H9 (cell line): ENCODE results near the gene HS3ST6. TPM values are rescaled to one million over a fixed set of nuclear protein-coding genes. Genes with fewer than 3 reads are reported as not detected.

Experiments
- DNase-seq: peaks from one replicate; pipeline ENCODE4 v3.0.0-alpha.2; 2017
- H2AFZ ChIP-seq: one replicate; pipeline ENCODE4 v1.6.1; 2013; ENCODE audit warnings: mild to moderate bottlenecking, low read length, control low read depth, moderate library complexity
- H2AK5ac ChIP-seq: 2 replicates; pipeline ENCODE4 v1.6.1; 2013; ENCODE audit warnings: low read length, control low read depth, mixed read lengths; ENCODE audit not compliant: insufficient read length
- H2BK120ac ChIP-seq: one replicate; pipeline ENCODE4 v1.6.1; 2013; ENCODE audit warnings: low read depth, mild to moderate bottlenecking, low read length, control low read depth, inconsistent platforms; ENCODE audit not compliant: poor library complexity, severe bottlenecking
- H2BK12ac ChIP-seq: 2 replicates; pipeline ENCODE4 v1.6.1; 2013; ENCODE audit warnings: low read length, control low read depth, mixed read lengths, low read depth; ENCODE audit not compliant: insufficient read length
- H2BK15ac ChIP-seq: 2 replicates; pipeline ENCODE4 v1.6.1; 2013; ENCODE audit warnings: low read depth, low read length, control low read depth
- H2BK20ac ChIP-seq: one replicate; pipeline ENCODE4 v1.6.1; 2013; ENCODE audit warnings: low read depth, mild to moderate bottlenecking, low read length, control low read depth, inconsistent platforms; ENCODE audit not compliant: poor library complexity, severe bottlenecking
- H2BK5ac ChIP-seq: 2 replicates; pipeline ENCODE4 v1.6.1; 2013; ENCODE audit warnings: low read length, control low read depth, mixed read lengths; ENCODE audit not compliant: insufficient read length
- H3K14ac ChIP-seq: 2 replicates; pipeline ENCODE4 v1.6.1; 2013; ENCODE audit warnings: low read length, control low read depth; ENCODE audit not compliant: insufficient read depth
- H3K18ac ChIP-seq: 2 replicates; pipeline ENCODE4 v1.6.1; 2013; ENCODE audit warnings: low read depth, mild to moderate bottlenecking, mixed read lengths, low read length, control low read depth; ENCODE audit not compliant: insufficient read length
- H3K23ac ChIP-seq: 2 replicates; pipeline ENCODE4 v1.6.1; 2013; ENCODE audit warnings: low read length, control low read depth, mixed read lengths, low read depth; ENCODE audit not compliant: insufficient read length
- H3K23me2 ChIP-seq: 2 replicates; pipeline ENCODE4 v1.6.1; 2013; ENCODE audit warnings: low read depth, mild to moderate bottlenecking, mixed read lengths, low read length, control low read depth; ENCODE audit not compliant: insufficient read length, poor library complexity, severe bottlenecking
- H3K27ac ChIP-seq: 2 replicates; pipeline ENCODE4 v1.5.1; 2013; ENCODE audit warnings: low read length, control low read depth, mixed read lengths, low read depth; ENCODE audit not compliant: insufficient read length
- H3K27me3 ChIP-seq: 2 replicates; pipeline ENCODE4 v1.6.1; 2013; ENCODE audit warnings: low read length, control low read depth, inconsistent platforms; ENCODE audit not compliant: insufficient read depth
- H3K4ac ChIP-seq: 2 replicates; pipeline ENCODE4 v1.6.1; 2013; ENCODE audit warnings: low read depth, mild to moderate bottlenecking, control low read depth, inconsistent platforms, low read length, moderate library complexity
- H3K4me1 ChIP-seq: 2 replicates; pipeline ENCODE4 v1.6.1; 2013; ENCODE audit warnings: low read length, control low read depth, inconsistent platforms; ENCODE audit not compliant: insufficient read depth
- H3K4me2 ChIP-seq: 2 replicates; pipeline ENCODE4 v1.6.1; 2013; ENCODE audit warnings: low read length, control low read depth, mixed read lengths; ENCODE audit not compliant: insufficient read length, insufficient read depth
- H3K56ac ChIP-seq: 2 replicates; pipeline ENCODE4 v1.6.1; 2013; ENCODE audit warnings: low read depth, mild to moderate bottlenecking, mixed read lengths, low read length, control low read depth; ENCODE audit not compliant: insufficient read length
- H3K79me1 ChIP-seq: 2 replicates; pipeline ENCODE4 v1.6.1; 2013; ENCODE audit warnings: low read depth, mild to moderate bottlenecking, moderate library complexity, low read length, control low read depth, inconsistent platforms; ENCODE audit not compliant: insufficient read depth, poor library complexity, severe bottlenecking
- H3K79me2 ChIP-seq: 2 replicates; pipeline ENCODE4 v1.6.1; 2013; ENCODE audit warnings: low read length, control low read depth, inconsistent platforms; ENCODE audit not compliant: insufficient read depth
- H3K9ac ChIP-seq: 2 replicates; pipeline ENCODE4 v1.6.1; 2013; ENCODE audit warnings: low read length, control low read depth, mixed read lengths; ENCODE audit not compliant: insufficient read length; ENCODE audit errors: extremely low read depth
- H3K9me3 ChIP-seq: one replicate; pipeline ENCODE4 v1.6.1; 2013; ENCODE audit warnings: low read depth, low read length, inconsistent platforms; ENCODE audit not compliant: control insufficient read depth
- H3T11ph ChIP-seq: one replicate; pipeline ENCODE4 v1.6.1; 2013; ENCODE audit warnings: mild to moderate bottlenecking, low read length, control low read depth, inconsistent platforms
- H4K20me1 ChIP-seq: one replicate; pipeline ENCODE4 v1.6.1; 2013; ENCODE audit not compliant: control insufficient read depth, insufficient read length, insufficient read depth
- H4K5ac ChIP-seq: 2 replicates; pipeline ENCODE4 v1.6.1; 2013; ENCODE audit warnings: low read depth, mild to moderate bottlenecking, mixed read lengths, low read length, control low read depth; ENCODE audit not compliant: insufficient read length
- H4K8ac ChIP-seq: replicated peaks from 2 replicates; pipeline ENCODE4 v1.6.1; 2013; ENCODE audit warnings: low read length, control low read depth, mixed read lengths, low read depth; ENCODE audit not compliant: insufficient read length
- H4K91ac ChIP-seq: 2 replicates; pipeline ENCODE4 v1.6.1; 2013; ENCODE audit warnings: low read depth, mild to moderate bottlenecking, moderate library complexity, mixed read lengths, low read length, control low read depth; ENCODE audit not compliant: insufficient read length
- H3K27ac Mint-ChIP-seq, 3 experiments: 2 replicates in 2 of 3; 3 replicates in 1 of 3; pipeline ENCODE4 v1.8.0; 2020 to 2021; ENCODE audit warnings: mixed read lengths in 3 of 3, mild to moderate bottlenecking in 1 of 3, moderate library complexity in 1 of 3
- H3K27me3 Mint-ChIP-seq: 2 replicates; pipeline ENCODE4 v1.8.0; 2021; ENCODE audit warnings: low read depth, mild to moderate bottlenecking, moderate library complexity, mixed read lengths
- H3K36me3 Mint-ChIP-seq, 3 experiments: 2 replicates in 2 of 3; 3 replicates in 1 of 3; pipeline ENCODE4 v1.8.0; 2020 to 2021; ENCODE audit warnings: low read depth in 3 of 3, mixed read lengths in 3 of 3; ENCODE audit not compliant: insufficient read depth in 1 of 3
- H3K4me1 Mint-ChIP-seq, 2 experiments: 2 replicates each; pipeline ENCODE4 v1.8.0; 2020; ENCODE audit warnings: mixed read lengths in 2 of 2
- H3K4me3 Mint-ChIP-seq, 2 experiments: 2 replicates in 1 of 2; 3 replicates in 1 of 2; pipeline ENCODE4 v1.8.0; 2020 to 2021; ENCODE audit warnings: mild to moderate bottlenecking in 2 of 2, mixed read lengths in 2 of 2, moderate library complexity in 1 of 2
- H3K9me3 Mint-ChIP-seq, 2 experiments: 2 replicates in 1 of 2; 3 replicates in 1 of 2; pipeline ENCODE4 v1.8.0; 2020; ENCODE audit warnings: mild to moderate bottlenecking in 2 of 2, mixed read lengths in 2 of 2, moderate library complexity in 1 of 2
- CTCF ChIP-seq: fragments of 200-600 bp; sonication (generic); conservative IDR thresholded peaks from 3 replicates; pipeline ENCODE4 v1.8.0; 2021; ENCODE audit warnings: antibody characterized with exemption, mild to moderate bottlenecking
- WGBS: extraction: QIAGEN DNeasy Blood & Tissue Kit; methylation state at CpG from one replicate; pipeline ENCODE4 v1.1.7; 2013; ENCODE audit warnings: missing lambda C conversion rate, low lambda C conversion rate, mixed read lengths; ENCODE audit not compliant: insufficient read length; ENCODE audit errors: extremely low coverage; 5-methylcytosine and 5-hydroxymethylcytosine counted together
- total RNA-seq: library from RNA; stranded (reverse); gene quantifications from 2 replicates; pipeline ENCODE4 v1.2.1, GENCODE V29; 2021

Gene HS3ST6
- total RNA-seq, 1 experiment from 2014 or later: not detected

- peaks cover 1% of the 10 kb centered on the region; the same call in 1 of the 2 replicates for H3K27me3 Mint-ChIP-seq
- peaks cover 0 to 3% of the 10 kb centered on the region in 2 experiments; a peak in 2 of 5 replicates for H3K9me3 Mint-ChIP-seq
- H3K4me3 Mint-ChIP-seq: no peak overlapping the region
- H2AFZ ChIP-seq: no peak overlapping the region
- no peaks in the 10 kb centered on the region for H3K27me3 ChIP-seq
- H3K79me2 ChIP-seq: no peaks in the 10 kb centered on the region
- no peak overlapping the region for H2BK15ac ChIP-seq
- no peak overlapping the region for H2BK12ac ChIP-seq
- H3K4me1 ChIP-seq: no peaks in the 10 kb centered on the region
- H3K23ac ChIP-seq: no peak overlapping the region
- no peak overlapping the region for H3K18ac ChIP-seq
- H3K4me1 Mint-ChIP-seq: peaks cover 4 to 5% of the 10 kb centered on the region in 2 experiments; a peak in 2 of 4 replicates
- H3T11ph ChIP-seq: no peak overlapping the region
- H3K14ac ChIP-seq: no peak overlapping the region
- H4K20me1 ChIP-seq: no peaks in the 10 kb centered on the region
- no peak for DNase-seq
- no peak overlapping the region for H2BK120ac ChIP-seq
- H3K56ac ChIP-seq: no peak overlapping the region
- no CpG with 5 or more reads among the region's 7 CpGs for WGBS
- no peak overlapping the region for H2AK5ac ChIP-seq
- no peak overlapping the region for H4K8ac ChIP-seq
- H3K23me2 ChIP-seq: no peaks in the 10 kb centered on the region
- TF ChIP-seq CTCF: no peak
- H3K9ac ChIP-seq: no peak overlapping the region
- no peaks in the 10 kb centered on the region; a peak in 1 of 7 replicates for H3K36me3 Mint-ChIP-seq
- no peak overlapping the region for H3K4me2 ChIP-seq
- no peak overlapping the region for H3K27ac ChIP-seq
- H2BK5ac ChIP-seq: no peak overlapping the region
- no peak overlapping the region for H3K27ac Mint-ChIP-seq
- no peaks in the 10 kb centered on the region for H3K9me3 ChIP-seq
- no peak overlapping the region for H4K91ac ChIP-seq
- no peak overlapping the region for H2BK20ac ChIP-seq
- H4K5ac ChIP-seq: no peak overlapping the region
- no peak overlapping the region for H3K4ac ChIP-seq
- no peaks in the 10 kb centered on the region for H3K79me1 ChIP-seq
Observed at GRCh38 chr16:1950047-1950446, 31.8 kb upstream of the HS3ST6 start.
